GM12878 (cell line): Measurements from ENCODE around the gene ZNF582. TPM values are rescaled to one million over a fixed set of nuclear protein-coding genes. Genes with fewer than 3 reads are reported as not detected.

Source experiments
- ATAC-seq: fragments of 200-7000 bp; cut with Tn5 transposase; 3 replicates; pipeline ENCODE4 v1.9.1; 2020; ENCODE audit warnings: mild to moderate bottlenecking, moderate library complexity
- BruUV-seq: library from RNA; stranded (reverse); fragments of 400-500 nt; replicated peaks from 2 replicates; lab custom pipeline; 2021; lab: Mats Ljungman, UMichigan
- CTCF ChIA-PET: fragments of 300-600 bp; sonication (Branson Sonifier 250); formaldehyde crosslinking; extraction: SDS; loops from one replicate; lab custom pipeline; 2021; ENCODE audit warnings: inconsistent platforms; lab: Yijun Ruan, JAX
- POLR2A ChIA-PET: fragments of 350-600 bp; formaldehyde crosslinking; extraction: SDS; loops from one replicate; lab custom pipeline; 2021; ENCODE audit warnings: inconsistent platforms; lab: Charles Lee
- RAD21 ChIA-PET: fragments of 300-600 bp; sonication (Branson Sonifier 250); formaldehyde crosslinking; loops from one replicate; lab custom pipeline; 2023; ENCODE audit warnings: antibody characterized with exemption; ENCODE audit not compliant: unreplicated experiment; lab: Charles Lee
- SMC1A ChIA-PET: fragments of 300-600 bp; sonication (Branson Sonifier 250); formaldehyde crosslinking; loops from one replicate; lab custom pipeline; 2023; ENCODE audit not compliant: unreplicated experiment, uncharacterized antibody; lab: Charles Lee
- DNase-seq: peaks from one replicate; pipeline ENCODE4 v3.0.0-alpha.2; 2011; ENCODE audit warnings: low read depth, low spot score
- FAIRE-seq: peaks from 3 replicates; lab custom pipeline; 2011; peaks lifted over from hg19 to GRCh38; lab: Jason Lieb, UNC
- H2AFZ ChIP-seq: 2 replicates; pipeline ENCODE4 v1.6.0; 2011; ENCODE audit warnings: low read depth, low read length, control low read depth; ENCODE audit not compliant: control insufficient read depth
- H3K27ac ChIP-seq: 2 replicates; pipeline ENCODE4 v1.5.1; 2011; ENCODE audit warnings: control low read depth; ENCODE audit not compliant: control insufficient read depth, insufficient read depth
- H3K27me3 ChIP-seq, 2 experiments: replicated peaks in 1 of 2; 2 replicates each; pipeline versions ENCODE4 v1.6.0 to v1.6.1; 2011; ENCODE audit warnings: low read length in 1 of 2; ENCODE audit not compliant: control insufficient read depth in 2 of 2, insufficient read depth in 2 of 2
- H3K36me3 ChIP-seq, 2 experiments: 2 replicates each; pipeline ENCODE4 v1.5.1; 2011; ENCODE audit warnings: low read length in 1 of 2; ENCODE audit not compliant: control insufficient read depth in 2 of 2, insufficient read depth in 2 of 2
- H3K4me1 ChIP-seq: 2 replicates; pipeline ENCODE4 v1.6.1; 2011; ENCODE audit warnings: mild to moderate bottlenecking, low read length, moderate library complexity, mixed read lengths; ENCODE audit not compliant: control insufficient read depth, insufficient read depth
- H3K4me2 ChIP-seq: 2 replicates; pipeline ENCODE4 v1.6.0; 2011; ENCODE audit warnings: control low read depth; ENCODE audit not compliant: control insufficient read depth, insufficient read depth
- H3K4me3 ChIP-seq: fragments of 200-600 bp; sonication (generic); 2 replicates; pipeline ENCODE4 v1.5.1; 2016
- H3K79me2 ChIP-seq: 2 replicates; pipeline ENCODE4 v1.6.0; 2011; ENCODE audit warnings: low read length; ENCODE audit not compliant: control insufficient read depth, insufficient read depth
- H3K9ac ChIP-seq: 2 replicates; pipeline ENCODE4 v1.8.0; 2011; ENCODE audit warnings: low read length, control low read depth, mixed read lengths; ENCODE audit not compliant: control insufficient read depth, insufficient read depth
- H3K9me3 ChIP-seq: replicated peaks from 3 replicates; pipeline ENCODE4 v1.5.1; 2011; ENCODE audit warnings: mild to moderate bottlenecking, low read length; ENCODE audit not compliant: control insufficient read depth, insufficient read depth
- H4K20me1 ChIP-seq: 2 replicates; pipeline ENCODE4 v1.6.0; 2011; ENCODE audit not compliant: control insufficient read depth, insufficient read depth
- ASH2L ChIP-seq: fragments of 300-600, 200-600 bp; sonication (generic); IDR thresholded peaks from 2 replicates; pipeline ENCODE4 v1.6.1; 2017; ENCODE audit warnings: low read depth, mild to moderate bottlenecking, borderline replicate concordance
- ATF3 ChIP-seq: IDR thresholded peaks from 2 replicates; pipeline ENCODE4 v1.6.1; 2011; ENCODE audit warnings: low read depth, mild to moderate bottlenecking, low read length, moderate library complexity, borderline replicate concordance; ENCODE audit errors: extremely low read depth
- BACH1 ChIP-seq: fragments of 450-650 bp; IDR thresholded peaks from 2 replicates; pipeline ENCODE4 v1.6.1; 2017; ENCODE audit warnings: mild to moderate bottlenecking, borderline replicate concordance
- CREB1 ChIP-seq: IDR thresholded peaks from 2 replicates; pipeline ENCODE4 v1.6.1; 2012; ENCODE audit warnings: low read depth, mild to moderate bottlenecking, inconsistent platforms
- GATAD2B ChIP-seq: fragments of 450-650 bp; conservative IDR thresholded peaks from 2 replicates; pipeline ENCODE4 v1.6.1; 2017; ENCODE audit warnings: low read depth, mild to moderate bottlenecking, moderate library complexity
- IKZF1 ChIP-seq: fragments of 450-650 bp; conservative IDR thresholded peaks from 2 replicates; pipeline ENCODE4 v1.6.1; 2017; ENCODE audit warnings: antibody characterized with exemption, mild to moderate bottlenecking
- IKZF2 ChIP-seq, 2 experiments: fragments of 450-650 bp; IDR thresholded peaks; 2 replicates each; pipeline ENCODE4 v1.6.1; 2017; ENCODE audit warnings: mild to moderate bottlenecking in 2 of 2, moderate library complexity in 2 of 2
- MTA3 ChIP-seq: IDR thresholded peaks from 2 replicates; pipeline ENCODE4 v1.6.1; 2012; ENCODE audit warnings: low read length, inconsistent platforms, borderline replicate concordance
- NFYA ChIP-seq: IDR thresholded peaks from 2 replicates; pipeline ENCODE4 v1.6.1; 2011; ENCODE audit warnings: low read depth, mild to moderate bottlenecking, low read length, improper control_type of control experiment, borderline replicate concordance
- NR2C1 ChIP-seq: fragments of 450-650 bp; IDR thresholded peaks from 2 replicates; pipeline ENCODE4 v1.6.1; 2017; ENCODE audit warnings: antibody characterized with exemption, mild to moderate bottlenecking, moderate library complexity
- POLR2AphosphoS5 ChIP-seq: IDR thresholded peaks from 2 replicates; pipeline ENCODE4 v1.6.1; 2011; ENCODE audit warnings: mild to moderate bottlenecking, low read length, inconsistent platforms
- RB1 ChIP-seq: fragments of 450-650 bp; formaldehyde crosslinking; IDR thresholded peaks from 2 replicates; pipeline ENCODE4 v1.6.1; 2017; ENCODE audit warnings: mild to moderate bottlenecking, borderline replicate concordance
- RUNX3 ChIP-seq: IDR thresholded peaks from 2 replicates; pipeline ENCODE4 v1.6.1; 2012; ENCODE audit warnings: low read length, inconsistent platforms
- SIN3A ChIP-seq: IDR thresholded peaks from 2 replicates; pipeline ENCODE4 v1.6.1; 2012; ENCODE audit warnings: low read depth, low read length, improper control_type of control experiment
- SREBF1 ChIP-seq: IDR thresholded peaks from 2 replicates; pipeline ENCODE4 v1.6.1; 2012; ENCODE audit warnings: mild to moderate bottlenecking, low read length
- TAF1 ChIP-seq: IDR thresholded peaks from 2 replicates; pipeline ENCODE4 v1.6.1; 2011; ENCODE audit warnings: mild to moderate bottlenecking, low read depth, low read length, borderline replicate concordance
- USF1 ChIP-seq: IDR thresholded peaks from 2 replicates; pipeline ENCODE4 v1.6.1; 2011; ENCODE audit warnings: borderline replicate concordance, low read depth, mild to moderate bottlenecking, moderate library complexity, mixed read lengths, low read length; ENCODE audit not compliant: insufficient read depth; ENCODE audit errors: extremely low read length
- YY1 ChIP-seq: IDR thresholded peaks from 2 replicates; pipeline ENCODE4 v1.6.1; 2011; ENCODE audit warnings: low read depth, mild to moderate bottlenecking, low read length
- ZBTB33 ChIP-seq: fragments of 450-650 bp; IDR thresholded peaks from 2 replicates; pipeline ENCODE4 v1.6.1; 2017; ENCODE audit warnings: mild to moderate bottlenecking
- ZNF622 ChIP-seq: fragments of 450-650 bp; IDR thresholded peaks from 2 replicates; pipeline ENCODE4 v1.6.1; 2017; ENCODE audit warnings: mild to moderate bottlenecking, inconsistent platforms
- ZSCAN29 ChIP-seq: fragments of 450-650 bp; IDR thresholded peaks from 2 replicates; pipeline ENCODE4 v1.6.1; 2017; ENCODE audit warnings: mild to moderate bottlenecking, moderate library complexity
- WGBS: methylation state at CpG from one replicate; pipeline ENCODE4 v1.1.6; 2016; ENCODE audit warnings: low lambda C conversion rate; ENCODE audit not compliant: insufficient replicate concordance, insufficient coverage; ENCODE audit errors: missing lambda C conversion rate; 5-methylcytosine and 5-hydroxymethylcytosine counted together
- in situ Hi-C: fragments of 300-500 bp; cut with MboI; formaldehyde crosslinking; loops from 9 replicates; pipeline ENCODE4 v1.14.3; 2018; ENCODE audit warnings: mixed read lengths
- intact Hi-C: fragments of 100-400 bp; cut with micrococcal nuclease; formaldehyde crosslinking; loops from one replicate; pipeline ENCODE4 v1.14.2; 2022; ENCODE audit not compliant: unreplicated experiment
- polyA plus RNA-seq, 11 experiments: library from polyadenylated mRNA; depleted of rRNA in 4 of 11; unstranded in 6 of 11; stranded (reverse) in 5 of 11; fragments of >200 nt; fragmentation: Nextera tagmentation in 4 of 11; fragmentation: Illumina TruSeq in 1 of 11; extraction: Ambion mirVana in 4 of 11; extraction: Trizol in 1 of 11; gene quantifications; 1 replicate in 1 of 11; 2 replicates in 10 of 11; pipeline versions ENCODE4 v1.2.1 to v1.2.3, GENCODE V29; 2011 to 2016; ENCODE audit warnings: inconsistent platforms in 2 of 11, missing spikeins in 2 of 11, low read depth in 1 of 11
- total RNA-seq, 4 experiments: library from RNA; depleted of rRNA in 3 of 4; stranded (reverse); fragments of >200 nt in 3 of 4; fragmentation: Illumina TruSeq in 1 of 4; extraction: Trizol in 1 of 4; gene quantifications; 2 replicates each; pipeline versions ENCODE4 v1.2.1 to v1.2.3, GENCODE V29; 2013 to 2021

The ZNF582 gene
- total and polyA plus RNA-seq, 10 of the 15 experiments (the other 5 are each of a cell fraction or from before 2014, with no cell fraction given) = 0.37 to 1.4 (median 0.85) TPM; not detected in 1

GRCh38 chr19:56403764-56404704 lies 10.7 kb upstream of the ZNF582 start, which contains the start of gene ZNF583:
ZNF583 (plus strand) TSS chr19:56404332; CDS start chr19:56407115, 2,783 bp downstream.
- POLR2A ChIA-PET = interaction anchor here (0.8 kb wide), 1 partner anchor 9 kb away, joined by 3 read pairs; no protein-coding TSS in a partner anchor
- ATAC-seq (peak; percentile 98), DNase-seq (peak; percentile 60), FAIRE-seq (no peak)
- H4K20me1 ChIP-seq = no peaks in the 10 kb centered on the region
- H3K4me2 ChIP-seq = peak within 1 kb of the TSS; percentile 95
- RAD21 ChIA-PET = interaction anchor here (0.7 kb wide), 1 partner anchor 18 kb away, joined by 3 read pairs; no protein-coding TSS in a partner anchor
- CTCF ChIA-PET = interaction anchor here (0.8 to 1.3 kb wide), 2 partner anchors 10 to 11 kb away, joined by 5 read pairs; partner anchors contain the start of gene ZNF582
- SMC1A ChIA-PET = interaction anchor here (0.8 kb wide), 1 partner anchor 36 kb away, joined by 4 read pairs; no protein-coding TSS in a partner anchor
- H3K79me2 ChIP-seq = peaks cover 5% of the 10 kb centered on the region; the same call in 1 of the 2 replicates
- intact Hi-C loops = no loop called here
- no peaks in the 10 kb centered on the region for H3K36me3 ChIP-seq
- H3K4me1 ChIP-seq = peaks cover 3% of the 10 kb centered on the region
- peaks cover 8% of the 10 kb centered on the region; the same call in 2 of the 3 replicates for H3K9me3 ChIP-seq
- H3K9ac ChIP-seq = peak within 1 kb of the TSS; percentile 90
- WGBS = 1% methylated on average over 66 of the region's 70 CpGs
- H3K4me3 ChIP-seq = peak within 1 kb of the TSS; percentile 95
- H2AFZ ChIP-seq = peak within 1 kb of the TSS; percentile 98
- peak within 1 kb of the TSS; percentile 92 for H3K27ac ChIP-seq
- no TSS peak for BruUV-seq
- H3K27me3 ChIP-seq = no peaks in the 10 kb centered on the region
- in situ Hi-C loops = no loop called here
- TF ChIP-seq ZSCAN29 = no peak
- peak; percentile 97 for TF ChIP-seq IKZF1
- no peak for TF ChIP-seq NFYA
- peak; percentile 32; the same call in 1 of the 2 replicates for TF ChIP-seq YY1
- TF ChIP-seq TAF1 = no peak
- no peak for TF ChIP-seq ZNF622
- 0 out of 4 replicates have a peak, but pooled peaks of 1 of the 2 experiments have one; percentile 17 for TF ChIP-seq IKZF2 (IDR thresholded peaks at IDR 0.05)
- TF ChIP-seq ASH2L = peak; percentile 78; the same call in 1 of the 2 replicates
- peak; percentile 47 for TF ChIP-seq NR2C1
- TF ChIP-seq USF1 = no peak
- TF ChIP-seq ZBTB33 = no peak
- TF ChIP-seq RUNX3 = 0 out of 2 replicates have a peak, but pooled peaks have one; percentile 9
- TF ChIP-seq MTA3 = no peak
- TF ChIP-seq CREB1 = 0 out of 2 replicates have a peak, but pooled peaks have one; percentile 11
- no peak for TF ChIP-seq RB1
- no peak for TF ChIP-seq SREBF1
- peak; percentile 48; the same call in 1 of the 2 replicates for TF ChIP-seq POLR2AphosphoS5
- peak; percentile 52; the same call in 1 of the 2 replicates for TF ChIP-seq SIN3A
- TF ChIP-seq ATF3 = no peak
- TF ChIP-seq BACH1 = 0 out of 2 replicates have a peak, but pooled peaks have one; percentile 35
- peak; percentile 34; the same call in 1 of the 2 replicates for TF ChIP-seq GATAD2B
